HG03039 (cell line): Measurements from ENCODE around the gene ANKRD10.

ENCODE experiments used
- ATAC-seq: cut with Tn5 transposase; IDR thresholded peaks from one replicate; pipeline ENCODE4 v1.9.1; 2021; ENCODE audit warnings: mild to moderate bottlenecking, moderate library complexity; ENCODE audit not compliant: unreplicated experiment

Gene ANKRD10

DNA sequence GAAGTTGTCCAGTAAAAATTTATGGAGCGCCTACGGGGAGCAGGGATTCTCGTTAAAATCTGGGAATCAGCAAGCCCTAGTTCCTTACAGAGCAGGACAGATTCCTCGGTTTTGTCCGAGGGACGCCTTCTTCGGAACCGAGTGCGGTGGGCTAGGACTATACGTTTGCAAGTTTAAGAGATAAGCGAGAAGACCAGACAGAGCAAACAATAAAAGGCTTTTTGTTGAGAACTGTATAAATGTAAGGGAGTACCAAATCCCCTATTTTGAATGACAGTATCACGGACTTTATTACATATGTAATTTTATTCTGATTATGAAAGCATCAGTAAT, 971 bp upstream of the ANKRD10 start:
- ATAC-seq, result no peak

GRCh38 chr13:110914331-110915056, 375 bp downstream of the ANKRD10 start:
- peak; percentile 34 for ATAC-seq

- no peak for ATAC-seq
Measured at GRCh38 chr13:110914081-110914330, 863 bp downstream of the ANKRD10 start.

DNA sequence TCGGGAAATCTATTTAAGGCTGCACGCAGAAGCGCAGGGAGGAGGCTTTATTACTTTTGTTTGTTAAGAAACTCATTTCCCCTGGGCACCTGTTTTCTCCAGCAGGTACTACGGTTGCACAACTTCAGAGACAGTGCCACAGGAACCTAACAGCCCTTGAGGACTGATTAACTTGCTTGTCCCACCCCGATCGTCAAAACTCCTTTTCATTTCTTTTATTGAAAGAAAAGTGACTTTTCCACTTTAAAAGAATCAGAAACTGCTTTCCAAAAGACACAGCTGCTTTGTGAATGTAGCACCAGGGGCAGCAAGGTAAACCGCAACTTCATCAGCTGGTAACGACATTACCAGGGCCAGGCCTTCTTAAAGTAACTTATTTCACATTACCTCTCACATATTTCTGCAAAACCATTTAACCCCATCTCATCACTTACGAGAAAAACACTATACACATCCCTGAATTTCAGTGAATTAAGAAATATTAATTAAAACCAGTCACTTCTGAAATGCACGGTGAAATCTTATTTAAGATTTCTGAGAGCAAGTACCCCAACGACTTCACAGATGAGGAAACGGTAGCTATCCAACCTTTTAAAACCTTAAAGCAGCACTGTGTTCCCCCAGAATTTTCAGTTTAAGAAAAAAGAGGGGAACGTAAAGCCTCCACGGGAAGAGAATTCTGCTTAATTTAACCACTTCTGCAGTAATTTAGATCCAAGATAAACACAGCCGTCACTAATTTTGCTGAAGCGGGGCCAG, 1.4 kb downstream of the ANKRD10 start:
- ATAC-seq, result no peak

DNA sequence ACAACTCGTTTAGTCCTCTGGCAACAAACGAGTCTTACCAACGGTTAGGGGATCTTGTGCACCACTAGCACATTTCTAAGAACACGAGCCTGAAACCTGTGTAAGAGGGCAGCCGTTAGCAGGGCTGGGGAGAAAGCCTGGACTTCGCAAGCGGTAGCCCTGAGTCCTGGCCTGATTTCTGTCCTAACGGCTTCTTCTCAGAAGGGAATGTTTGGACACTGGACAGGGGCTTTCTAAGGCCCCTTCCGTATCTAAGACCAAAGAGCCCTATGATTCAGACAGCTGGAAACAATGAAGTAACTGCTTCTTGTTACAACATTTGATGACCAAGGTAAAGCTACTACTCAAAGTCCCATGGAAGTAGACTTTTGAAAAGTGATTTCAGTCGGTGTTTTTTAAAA, 2.2 kb downstream of the ANKRD10 start:
- no peak for ATAC-seq

DNA sequence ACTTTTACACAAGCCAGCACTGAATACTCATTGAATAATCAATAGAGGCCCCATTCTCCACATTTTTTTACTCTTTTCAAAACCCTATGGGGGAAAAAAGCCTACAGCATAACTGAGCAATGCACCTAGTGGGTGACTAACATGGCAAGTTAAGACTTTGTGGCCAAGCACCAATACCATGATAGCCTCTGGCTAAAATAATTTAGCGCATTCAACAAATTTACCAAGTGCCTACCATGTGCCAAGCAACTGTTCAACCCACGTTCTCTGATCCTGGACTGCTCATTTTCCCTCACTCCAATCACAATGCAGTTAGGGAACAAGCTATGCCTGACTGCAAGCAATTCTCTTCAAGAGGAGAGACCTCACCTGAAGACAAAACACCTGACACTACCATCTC, 3.0 kb downstream of the ANKRD10 start:
- no peak for ATAC-seq

GRCh38 chr13:110910013-110910890, 4.6 kb downstream of the ANKRD10 start:
- no peak for ATAC-seq

GRCh38 chr13:110907951-110908898, 6.6 kb downstream of the ANKRD10 start:
- no peak for ATAC-seq

- no peak for ATAC-seq
Measured at GRCh38 chr13:110907301-110907700, 7.6 kb downstream of the ANKRD10 start.

DNA sequence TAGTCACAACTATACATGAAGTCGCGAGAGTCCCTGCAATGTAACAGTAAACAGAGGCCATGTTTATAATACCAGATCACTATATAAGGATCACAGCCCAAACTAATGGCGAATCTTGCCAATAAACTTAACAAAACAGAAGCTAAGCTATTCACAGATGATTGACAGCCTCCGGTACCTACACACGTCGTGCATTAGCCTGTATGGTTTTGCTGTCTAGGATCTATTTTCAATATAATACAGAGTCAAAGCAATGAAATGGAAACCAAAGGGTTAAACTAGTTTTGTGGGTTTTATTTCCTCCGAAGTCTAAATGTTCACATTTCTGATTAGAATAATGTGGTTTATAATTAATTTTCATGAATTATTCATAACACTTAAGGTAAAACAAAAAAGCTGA, 10.1 kb downstream of the ANKRD10 start:
- ATAC-seq, result no peak

DNA sequence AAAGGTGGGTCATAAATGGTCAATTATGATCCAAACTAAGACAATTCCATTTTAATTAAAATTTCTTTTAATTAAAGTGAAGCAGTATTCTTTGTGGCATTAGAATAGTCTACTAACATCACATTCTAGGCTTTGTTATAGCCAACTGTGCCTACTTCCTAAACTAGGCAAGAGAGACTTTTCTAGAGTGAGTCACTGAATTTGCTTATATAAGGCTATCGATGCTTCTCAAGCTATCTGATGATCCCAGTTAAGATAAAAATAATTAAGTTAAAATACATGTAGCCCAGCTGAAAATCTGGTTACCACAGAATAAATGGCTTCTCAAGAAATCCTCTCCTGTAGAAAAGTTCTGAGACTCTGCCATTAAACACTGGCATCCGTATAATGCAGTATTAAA, 12.5 kb downstream of the ANKRD10 start:
- no peak for ATAC-seq

DNA sequence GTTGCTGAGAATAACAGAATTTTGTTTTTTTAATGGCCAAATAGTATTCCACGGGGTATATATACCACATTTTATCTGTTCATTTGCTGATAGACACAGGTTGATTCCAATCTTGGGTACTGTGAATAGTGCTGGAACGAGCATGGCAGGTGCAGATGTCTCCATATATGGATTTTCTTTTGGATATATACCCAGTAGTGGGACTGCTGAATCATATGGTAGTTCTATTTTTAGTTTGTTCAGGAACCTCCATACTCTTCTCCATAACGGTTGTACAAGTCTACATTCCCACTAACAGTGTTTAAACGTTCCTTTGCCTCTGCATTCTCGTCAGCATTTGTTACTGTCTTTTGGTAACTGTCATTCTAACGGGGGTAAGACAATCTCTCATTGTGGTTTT, 17.3 kb downstream of the ANKRD10 start:
- no peak for ATAC-seq

GRCh38 chr13:110897014-110897413, 17.9 kb downstream of the ANKRD10 start:
- no peak for ATAC-seq

DNA sequence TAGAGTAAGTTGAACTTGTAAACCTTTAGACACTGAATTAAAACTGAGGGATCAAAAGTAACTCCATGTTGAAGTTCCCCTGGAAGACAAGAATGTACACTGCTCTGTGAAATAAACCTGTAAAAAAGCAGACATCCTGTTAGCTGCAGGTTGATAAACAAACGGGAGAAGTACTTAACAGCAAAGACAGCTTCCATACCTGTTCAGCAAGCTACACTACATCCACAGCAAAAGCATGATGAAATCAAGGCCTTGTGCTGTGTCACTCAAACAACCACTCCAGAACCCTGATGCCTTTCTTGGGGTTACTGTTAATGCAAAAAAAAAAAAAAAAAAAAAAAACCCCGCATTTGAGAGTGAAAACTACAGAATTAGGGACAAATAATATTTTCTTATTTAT, 20.8 kb downstream of the ANKRD10 start:
- ATAC-seq, result no peak

DNA sequence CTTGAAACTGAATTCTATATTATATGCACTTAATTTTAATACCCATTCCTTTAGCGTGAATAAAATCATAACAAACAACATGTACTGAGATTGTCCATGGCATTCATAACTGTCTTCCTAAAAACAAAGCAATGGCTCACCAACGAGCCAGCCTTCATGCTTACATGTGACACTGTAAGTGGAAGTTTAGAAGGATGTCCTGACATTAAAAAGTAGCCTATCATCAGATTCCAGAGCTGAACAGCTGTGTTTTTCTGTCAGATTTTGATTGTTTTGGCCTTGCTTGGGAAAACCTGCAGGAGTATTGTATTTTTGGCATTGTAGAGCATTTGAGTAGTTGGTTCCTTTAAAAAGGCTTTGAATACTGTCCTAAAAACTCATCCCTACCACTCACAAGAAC, 21.3 kb downstream of the ANKRD10 start:
- no peak for ATAC-seq

DNA sequence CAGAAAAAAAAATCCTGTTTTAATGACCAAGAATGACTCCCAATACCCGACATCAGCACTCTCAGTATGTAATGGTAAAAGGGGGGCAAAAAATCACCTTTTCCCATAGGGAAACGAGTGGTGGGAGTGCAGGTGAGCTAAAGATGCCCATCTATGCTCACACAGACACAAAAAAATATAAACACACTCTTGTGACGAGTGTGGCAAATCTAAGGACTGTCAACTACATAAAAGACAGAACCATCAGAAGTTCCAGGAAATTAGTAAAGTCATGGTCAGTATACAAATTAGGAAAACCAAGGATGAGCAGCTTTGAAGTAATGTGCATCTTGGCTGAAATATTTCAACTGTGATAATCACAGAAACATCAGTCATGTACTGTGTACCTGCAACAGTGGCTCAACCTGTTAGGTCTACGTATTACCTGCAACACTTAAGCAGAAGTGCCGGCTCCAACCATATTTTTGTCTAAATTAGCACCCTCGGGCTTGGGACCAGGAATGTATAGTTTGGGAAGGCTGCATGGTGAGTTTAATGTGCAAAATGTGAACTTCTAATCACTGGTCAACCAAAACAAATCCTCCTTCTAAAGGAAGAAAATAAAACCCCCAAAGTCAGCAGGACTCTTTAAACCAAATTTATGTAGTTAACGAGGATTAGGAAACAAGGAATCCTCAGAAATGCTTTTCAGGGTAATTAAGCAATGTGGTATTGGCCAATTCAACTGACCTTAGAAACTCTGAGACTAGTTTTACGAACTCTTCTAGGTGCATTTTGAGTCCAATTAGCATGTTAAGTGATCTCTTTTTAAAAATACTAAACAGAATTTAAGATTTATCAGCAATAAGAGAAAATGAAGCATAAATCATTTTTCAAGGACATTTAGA, 24.3 kb downstream of the ANKRD10 start:
- ATAC-seq, result no peak

DNA sequence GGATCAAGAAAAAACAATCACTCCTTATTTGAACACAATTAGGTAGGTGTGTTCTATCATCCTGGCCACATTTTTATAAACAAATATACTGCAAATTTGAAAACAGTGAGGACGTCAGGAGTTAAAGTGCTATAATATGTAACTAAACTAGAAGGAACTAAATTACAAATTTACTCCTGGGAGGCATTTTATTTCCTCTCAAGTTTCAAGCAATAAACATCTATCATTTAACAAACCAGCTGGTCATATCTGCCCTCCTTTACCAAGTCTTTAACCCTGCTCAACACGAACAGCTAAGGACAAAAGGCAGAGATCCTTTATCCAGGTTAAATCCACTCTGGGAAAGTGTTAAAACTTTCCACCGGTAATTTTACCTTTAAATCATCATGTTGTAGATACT, 26.5 kb downstream of the ANKRD10 start:
- no peak for ATAC-seq

DNA sequence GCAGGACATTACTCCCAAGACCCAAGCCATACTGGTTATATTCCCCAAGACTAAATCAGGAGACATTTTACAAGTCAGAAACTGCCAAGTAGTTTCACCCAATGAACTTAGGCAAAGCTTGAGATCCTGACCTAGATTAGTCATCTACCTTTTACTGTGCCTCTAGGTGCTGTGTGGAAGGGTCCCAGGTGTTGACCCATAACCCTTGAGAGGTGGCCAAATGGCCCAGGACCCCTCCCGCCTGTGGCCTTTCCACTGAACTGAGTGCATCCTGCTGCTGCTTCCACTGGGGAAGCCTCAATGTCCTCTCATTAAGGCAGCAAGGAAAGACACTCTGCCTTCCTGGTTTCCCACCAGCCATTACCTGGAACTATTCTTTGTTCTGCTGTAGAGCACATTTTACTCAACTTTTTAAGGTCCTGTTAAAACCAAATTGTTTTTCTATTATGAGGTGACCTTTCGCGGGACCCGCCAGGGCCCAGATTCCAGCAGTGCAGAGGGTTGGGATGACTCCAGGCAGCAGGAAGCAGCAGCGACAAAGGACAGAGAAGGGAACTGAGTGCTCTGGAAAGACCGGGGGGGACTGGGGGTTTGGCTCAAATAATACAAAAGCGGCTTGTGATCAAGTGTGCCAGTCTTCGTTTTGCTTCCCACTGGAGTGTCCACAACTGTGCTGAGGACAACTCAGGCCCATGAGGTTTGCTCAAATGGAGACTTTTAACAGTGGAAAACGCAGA, 27.1 kb downstream of the ANKRD10 start:
- no peak for ATAC-seq

DNA sequence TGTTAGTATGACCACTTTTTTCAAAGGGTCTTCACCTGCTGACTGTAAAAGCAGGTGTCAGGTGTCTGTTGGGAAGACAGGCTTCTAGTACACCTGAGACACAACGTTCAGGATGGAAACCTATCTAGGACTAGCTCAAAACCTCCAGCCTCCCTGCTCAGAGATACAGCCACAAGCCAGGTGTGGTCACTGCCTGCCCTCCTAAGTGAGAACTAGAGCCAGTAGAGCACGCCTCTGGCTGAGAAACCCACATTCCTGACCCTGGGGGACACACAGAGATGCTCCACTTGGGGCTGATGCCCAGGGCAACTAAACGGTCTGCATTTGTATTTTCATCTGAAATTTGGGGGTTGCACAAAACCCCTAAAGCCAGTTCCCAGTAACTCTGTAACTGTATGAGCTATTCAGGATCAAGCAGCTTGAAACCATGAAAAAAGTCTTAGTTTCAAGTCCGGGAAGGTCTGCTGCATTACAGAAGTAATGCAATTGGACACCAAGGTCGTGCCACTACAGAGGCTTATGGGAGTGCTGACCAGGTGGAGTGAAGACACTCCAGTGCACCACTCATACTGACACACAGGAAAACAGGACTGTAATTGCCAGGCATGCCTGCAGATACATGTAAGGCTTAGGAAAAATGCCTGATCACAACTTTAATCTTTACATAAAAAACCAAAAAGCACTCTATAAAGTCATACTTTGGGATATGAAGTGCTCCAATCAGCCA, 27.8 kb downstream of the ANKRD10 start:
- no peak for ATAC-seq
